ENCODE measurements around the gene CXCL16.
"Not testable (repeated sequence)": the region's sequence is repeated elsewhere in the genome, so short reads cannot be mapped to it uniquely, and the experiment has no call there.

The CXCL16 gene

DNA sequence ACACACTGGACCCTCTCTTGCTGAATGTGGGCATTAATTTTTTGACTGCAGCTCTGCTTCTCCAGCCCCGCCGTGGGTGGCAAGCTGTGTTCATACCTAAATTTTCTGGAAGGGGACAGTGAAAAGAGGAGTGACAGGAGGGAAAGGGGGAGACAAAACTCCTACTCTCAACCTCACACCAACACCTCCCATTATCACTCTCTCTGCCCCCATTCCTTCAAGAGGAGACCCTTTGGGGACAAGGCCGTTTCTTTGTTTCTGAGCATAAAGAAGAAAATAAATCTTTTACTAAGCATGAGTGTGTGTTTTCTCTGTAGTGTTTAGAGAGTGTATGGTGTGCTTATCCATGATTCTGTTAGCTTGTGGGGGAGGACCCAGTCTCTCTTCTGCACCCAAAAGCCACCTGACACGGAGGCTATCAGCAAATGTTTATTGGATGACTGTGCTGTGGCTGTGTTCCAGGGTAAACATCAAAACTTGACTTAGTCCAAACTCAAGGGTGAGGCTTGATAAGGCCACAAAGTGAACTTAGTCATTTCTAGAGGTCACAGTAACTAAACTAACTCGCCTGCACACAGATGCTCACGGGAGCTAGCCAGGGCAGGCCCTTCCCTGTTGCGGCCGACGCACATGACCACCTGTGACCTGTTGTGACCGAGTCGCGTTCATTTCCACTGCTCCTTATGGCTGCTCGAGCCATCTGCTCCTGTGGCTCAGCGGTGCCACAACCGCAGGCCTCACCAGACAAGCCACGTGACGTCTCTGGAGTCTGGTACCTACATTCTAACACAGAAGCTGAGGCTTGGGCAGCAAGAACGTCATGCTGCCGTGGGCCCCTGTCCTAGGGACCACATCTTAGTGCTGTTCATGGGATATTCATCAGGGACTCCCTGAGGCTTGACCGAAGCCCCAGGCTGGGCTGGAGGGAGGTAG lies 18.3 kb downstream of the CXCL16 start:
- DNase-seq (ENCODE audit: low read depth, low spot score) = no peak

DNA sequence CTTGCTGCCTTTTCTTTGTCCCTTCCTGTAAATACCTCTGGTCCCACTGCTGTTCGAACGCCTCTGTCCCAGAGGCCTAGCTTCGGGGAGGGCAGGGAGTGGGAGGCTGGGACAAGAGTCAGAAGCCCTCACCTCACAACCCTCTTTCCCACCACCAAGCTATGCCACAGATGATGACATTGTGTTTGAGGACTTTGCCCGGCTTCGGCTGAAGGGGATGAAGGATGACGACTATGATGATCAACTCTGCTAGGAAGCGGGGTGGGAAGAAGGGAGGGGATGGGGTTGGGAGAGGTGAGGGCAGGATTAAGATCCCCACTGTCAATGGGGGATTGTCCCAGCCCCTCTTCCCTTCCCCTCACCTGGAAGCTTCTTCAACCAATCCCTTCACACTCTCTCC lies 18.9 kb downstream of the CXCL16 start:
- no peak for DNase-seq (ENCODE audit: low read depth, low spot score)

DNA sequence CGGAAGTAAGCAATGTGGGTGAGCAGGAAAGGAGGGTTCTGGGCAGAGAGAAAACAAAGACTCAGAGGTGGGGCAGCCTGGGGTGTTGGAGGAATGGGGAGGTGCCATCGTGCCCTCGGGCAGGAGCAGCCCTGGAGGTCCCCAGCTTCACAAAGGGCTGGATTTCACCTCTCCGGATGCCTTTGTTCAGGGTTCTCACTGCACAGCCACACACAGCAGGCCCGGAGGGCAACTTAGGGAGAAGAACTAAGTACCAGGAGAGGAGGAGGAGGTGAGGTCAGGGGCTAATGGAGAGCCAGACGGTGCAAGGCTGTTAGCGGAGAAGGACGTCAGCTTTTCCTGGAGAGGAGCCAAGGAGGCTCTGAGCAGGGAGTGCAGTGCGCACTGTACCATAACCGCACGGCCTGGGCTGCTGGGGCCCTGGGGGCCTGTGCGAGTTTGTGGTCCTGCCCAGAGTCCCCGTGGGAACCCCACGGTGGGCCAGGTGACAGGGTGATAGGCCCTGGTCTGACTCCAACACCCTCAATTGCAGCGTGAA lies 20.0 kb downstream of the CXCL16 start:
- peak; percentile 76 for DNase-seq (ENCODE audit: low read depth, low spot score)

DNA sequence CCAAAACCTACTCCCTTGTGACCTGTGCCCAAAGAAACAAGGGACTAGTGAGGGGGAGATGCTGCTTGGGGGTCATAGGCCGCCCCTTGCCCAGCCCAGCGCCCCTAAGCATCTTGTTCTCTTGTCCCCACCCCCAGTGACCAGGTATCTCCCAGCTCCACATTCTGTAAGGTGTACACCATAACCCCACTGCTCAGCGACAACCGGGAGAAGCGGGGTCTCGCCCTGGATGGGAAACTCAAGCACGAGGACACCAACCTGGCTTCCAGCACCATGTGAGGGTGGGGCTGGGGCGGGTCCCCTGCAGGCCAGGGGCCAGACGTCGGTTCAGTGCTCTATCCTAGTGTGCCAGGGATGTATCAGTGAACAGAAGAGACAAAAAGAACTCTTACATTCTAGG lies 20.6 kb downstream of the CXCL16 start:
- no peak for DNase-seq (ENCODE audit: low read depth, low spot score)

DNA sequence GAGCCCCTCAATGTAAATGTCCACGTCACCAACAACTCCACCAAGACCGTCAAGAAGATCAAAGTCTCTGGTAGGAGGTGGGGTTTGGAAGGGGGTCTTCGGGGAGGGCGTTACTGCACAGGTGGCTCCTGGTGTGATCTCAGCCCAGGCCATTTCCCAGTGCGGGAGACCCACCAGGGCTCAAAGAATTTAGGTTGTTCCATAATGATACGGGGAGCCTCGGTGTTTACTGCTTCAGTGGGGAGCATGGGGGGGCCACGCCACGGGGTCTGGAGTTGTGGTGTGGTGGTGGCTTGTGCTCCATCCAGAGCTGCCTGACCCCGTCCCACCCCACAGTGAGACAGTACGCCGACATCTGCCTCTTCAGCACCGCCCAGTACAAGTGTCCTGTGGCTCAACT lies 21.5 kb downstream of the CXCL16 start:
- DNase-seq (ENCODE audit: low read depth, low spot score) = no peak

DNA sequence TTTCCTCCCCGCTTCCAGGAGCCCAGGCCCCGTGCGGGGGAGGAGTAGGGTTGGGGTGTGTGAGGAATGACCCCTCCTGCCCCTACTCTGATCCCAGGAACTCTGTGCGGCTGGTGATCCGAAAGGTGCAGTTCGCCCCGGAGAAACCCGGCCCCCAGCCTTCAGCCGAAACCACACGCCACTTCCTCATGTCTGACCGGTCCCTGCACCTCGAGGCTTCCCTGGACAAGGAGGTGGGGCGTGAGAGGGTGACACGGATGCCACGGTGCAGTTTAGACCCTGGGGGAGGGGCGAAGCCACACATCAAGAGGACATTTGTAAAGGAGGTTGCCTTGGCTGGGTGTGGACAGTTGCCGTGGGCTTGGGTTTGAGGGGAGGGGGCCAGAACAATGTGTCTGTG lies 21.9 kb downstream of the CXCL16 start:
- no peak for DNase-seq (ENCODE audit: low read depth, low spot score)

DNA sequence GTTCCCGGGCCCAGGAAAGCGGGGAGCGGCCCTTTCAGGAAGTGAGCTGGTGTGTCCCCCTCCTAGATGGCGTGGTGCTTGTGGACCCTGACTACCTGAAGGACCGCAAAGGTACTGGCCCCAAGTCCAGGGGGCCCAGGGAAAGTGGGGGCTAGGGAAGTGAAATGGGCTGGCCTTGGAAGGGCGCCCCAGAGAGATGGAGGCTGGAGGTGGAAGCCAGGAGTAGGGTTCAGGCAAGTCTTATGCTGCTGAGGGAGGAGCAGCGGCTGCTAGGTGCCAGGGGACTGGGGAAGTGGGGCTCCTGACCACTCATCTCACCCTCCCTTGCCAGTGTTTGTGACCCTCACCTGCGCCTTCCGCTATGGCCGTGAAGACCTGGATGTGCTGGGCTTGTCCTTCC lies 23.6 kb downstream of the CXCL16 start:
- DNase-seq (ENCODE audit: low read depth, low spot score) = no peak

DNA sequence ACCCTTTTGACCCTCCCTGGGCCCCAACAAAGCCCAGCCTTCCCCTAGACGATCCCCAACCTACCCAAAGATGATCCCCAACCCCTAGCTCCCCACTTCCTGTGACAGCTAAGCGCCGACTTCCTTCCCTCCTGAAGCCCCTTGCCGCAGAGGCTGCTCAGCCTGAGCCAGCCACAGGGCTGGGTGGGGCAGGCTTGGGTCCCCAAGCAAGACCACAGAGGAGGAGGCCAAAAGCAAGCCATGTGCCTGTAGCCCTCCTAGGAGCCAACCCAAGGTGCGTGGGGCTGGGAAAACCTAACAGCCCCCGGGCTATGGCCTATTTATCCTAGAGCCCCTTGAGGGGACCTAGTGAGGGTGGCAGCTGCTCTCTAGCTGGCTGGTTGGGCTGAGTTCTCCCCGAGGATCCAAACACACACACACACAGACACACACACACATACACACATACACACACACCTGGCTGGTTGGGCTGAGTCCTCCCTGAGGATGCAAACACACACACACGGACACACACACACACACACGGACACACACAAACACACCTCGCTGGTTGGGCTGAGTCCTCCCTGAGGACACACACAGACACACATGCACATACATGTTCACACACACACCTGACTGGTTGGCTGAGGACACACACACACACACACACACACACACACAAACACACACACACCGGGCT lies 24.5 kb downstream of the CXCL16 start:
- peak; percentile 79 for DNase-seq (ENCODE audit: low read depth, low spot score)

DNA sequence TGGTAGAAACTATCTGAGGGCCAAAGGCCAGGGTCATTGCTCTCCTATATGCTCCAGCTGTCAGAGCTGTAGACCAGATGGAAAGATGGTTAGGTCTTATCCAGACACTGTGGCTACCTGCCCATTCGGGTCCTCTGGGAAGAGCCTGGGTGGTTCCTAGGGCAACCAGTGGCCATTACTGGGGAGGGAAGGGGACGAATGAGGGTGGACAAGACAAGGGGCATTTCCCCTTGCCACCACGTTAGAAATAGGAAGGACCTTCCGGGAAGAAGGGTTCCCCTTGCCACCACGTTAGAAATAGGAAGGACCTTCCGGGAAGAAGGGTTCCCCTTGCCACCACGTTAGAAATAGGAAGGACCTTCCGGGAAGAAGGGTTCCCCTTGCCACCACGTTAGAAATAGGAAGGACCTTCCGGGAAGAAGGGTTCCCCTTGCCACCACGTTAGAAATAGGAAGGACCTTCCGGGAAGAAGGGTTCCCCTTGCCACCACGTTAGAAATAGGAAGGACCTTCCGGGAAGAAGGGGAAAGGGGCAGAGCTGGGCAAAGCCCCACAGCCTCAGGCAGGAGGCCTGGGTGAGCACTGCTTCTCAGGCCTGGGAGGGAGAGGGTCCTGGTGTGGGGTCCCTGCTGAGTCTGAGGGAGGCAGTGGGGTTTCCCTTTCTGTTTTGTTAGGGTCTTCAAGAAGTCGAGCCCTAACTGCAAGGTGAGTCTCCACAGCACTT lies 25.2 kb downstream of the CXCL16 start:
- not testable (repeated sequence) for DNase-seq (ENCODE audit: low read depth, low spot score)

DNA sequence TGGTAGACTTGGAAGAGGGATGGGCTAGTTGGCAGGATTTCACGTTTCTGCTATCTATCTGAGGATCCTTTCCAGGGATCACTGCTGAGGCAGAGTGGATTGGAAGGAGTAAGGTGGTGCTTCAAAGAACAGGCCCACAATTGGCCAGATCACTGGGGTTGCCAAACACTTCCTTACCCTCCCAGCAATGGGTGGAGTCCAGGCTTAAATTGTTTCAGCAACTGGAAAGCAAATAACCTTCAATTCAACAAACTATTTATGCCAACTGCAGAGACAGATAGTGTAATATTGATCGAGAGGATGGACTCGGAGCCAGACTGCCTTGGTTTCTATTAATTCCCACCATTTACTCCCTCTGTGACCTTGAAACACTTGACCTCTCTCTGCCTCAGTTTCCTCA lies 27.2 kb downstream of the CXCL16 start:
- DNase-seq (ENCODE audit: low read depth, low spot score) = no peak

DNA sequence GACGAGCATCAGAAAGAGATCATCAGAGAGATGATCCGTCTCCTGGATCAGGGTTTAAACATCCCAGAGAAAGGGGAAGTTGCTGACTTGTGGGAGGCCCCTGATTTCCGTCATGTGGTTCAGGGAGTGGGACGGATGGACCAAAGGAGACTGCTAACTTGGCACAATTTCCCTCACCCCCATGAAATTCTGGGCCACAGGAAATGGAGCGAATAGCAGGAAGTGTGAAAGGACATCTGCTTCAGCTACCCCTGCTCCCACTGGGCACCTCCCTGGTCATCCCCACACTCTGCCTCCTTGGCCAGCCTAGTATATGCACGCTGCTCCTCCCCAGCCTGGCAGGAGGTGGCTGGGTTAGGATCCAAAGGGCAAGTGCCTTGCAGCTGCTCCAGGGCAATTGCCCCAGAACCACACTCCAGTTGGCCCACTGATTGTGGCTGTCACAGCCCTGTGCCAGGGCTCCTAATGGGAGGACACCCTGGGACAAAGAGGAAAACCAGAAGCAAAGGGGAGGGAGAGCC lies 28.0 kb downstream of the CXCL16 start:
- no peak for DNase-seq (ENCODE audit: low read depth, low spot score)

DNA sequence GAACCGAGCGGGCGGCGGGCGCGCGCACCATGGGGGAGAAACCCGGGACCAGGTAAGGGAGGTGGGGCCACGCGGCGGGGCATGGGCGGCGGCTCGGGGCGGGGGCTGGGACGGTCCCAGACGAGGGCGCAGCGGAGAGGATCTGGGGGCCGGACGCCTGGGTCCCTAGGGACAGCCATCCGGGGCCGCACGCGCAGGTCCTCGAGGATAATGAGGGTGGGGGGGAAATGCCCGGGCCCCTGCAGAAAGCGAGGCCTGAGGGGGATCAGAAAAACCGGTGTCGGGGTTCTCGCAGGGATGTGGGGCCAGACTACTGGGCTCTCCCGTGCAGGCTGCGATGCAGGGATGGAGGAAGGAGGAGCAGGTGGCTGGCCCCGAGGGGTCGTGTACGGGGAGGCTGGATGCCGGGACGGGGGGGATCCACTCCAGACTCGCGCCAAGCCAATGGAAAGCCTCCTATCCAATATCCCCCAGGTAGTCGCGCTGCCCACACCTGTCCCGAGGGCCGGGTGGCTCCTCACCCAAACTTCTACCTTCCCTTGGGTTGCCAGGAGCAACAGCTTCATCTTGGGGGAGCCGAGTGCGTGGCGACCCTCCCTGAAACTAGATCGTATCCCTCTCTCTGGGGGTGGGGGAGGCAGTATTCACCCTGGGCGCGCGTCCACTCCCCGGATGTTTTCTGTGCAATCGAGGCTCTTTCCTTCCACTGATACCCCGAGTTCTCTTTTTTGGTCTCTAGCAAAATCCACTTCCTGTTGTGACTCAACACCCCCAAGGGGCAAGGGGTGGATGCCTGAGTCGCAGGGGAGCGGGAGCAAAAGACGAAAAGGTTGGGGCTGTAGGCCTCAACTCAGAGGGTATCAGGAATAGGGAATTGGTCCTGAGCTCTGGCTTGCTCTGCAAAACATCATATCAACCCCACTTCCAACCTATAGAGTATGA lies 28.8 kb downstream of the CXCL16 start:
- DNase-seq (ENCODE audit: low read depth, low spot score) = no peak

DNA sequence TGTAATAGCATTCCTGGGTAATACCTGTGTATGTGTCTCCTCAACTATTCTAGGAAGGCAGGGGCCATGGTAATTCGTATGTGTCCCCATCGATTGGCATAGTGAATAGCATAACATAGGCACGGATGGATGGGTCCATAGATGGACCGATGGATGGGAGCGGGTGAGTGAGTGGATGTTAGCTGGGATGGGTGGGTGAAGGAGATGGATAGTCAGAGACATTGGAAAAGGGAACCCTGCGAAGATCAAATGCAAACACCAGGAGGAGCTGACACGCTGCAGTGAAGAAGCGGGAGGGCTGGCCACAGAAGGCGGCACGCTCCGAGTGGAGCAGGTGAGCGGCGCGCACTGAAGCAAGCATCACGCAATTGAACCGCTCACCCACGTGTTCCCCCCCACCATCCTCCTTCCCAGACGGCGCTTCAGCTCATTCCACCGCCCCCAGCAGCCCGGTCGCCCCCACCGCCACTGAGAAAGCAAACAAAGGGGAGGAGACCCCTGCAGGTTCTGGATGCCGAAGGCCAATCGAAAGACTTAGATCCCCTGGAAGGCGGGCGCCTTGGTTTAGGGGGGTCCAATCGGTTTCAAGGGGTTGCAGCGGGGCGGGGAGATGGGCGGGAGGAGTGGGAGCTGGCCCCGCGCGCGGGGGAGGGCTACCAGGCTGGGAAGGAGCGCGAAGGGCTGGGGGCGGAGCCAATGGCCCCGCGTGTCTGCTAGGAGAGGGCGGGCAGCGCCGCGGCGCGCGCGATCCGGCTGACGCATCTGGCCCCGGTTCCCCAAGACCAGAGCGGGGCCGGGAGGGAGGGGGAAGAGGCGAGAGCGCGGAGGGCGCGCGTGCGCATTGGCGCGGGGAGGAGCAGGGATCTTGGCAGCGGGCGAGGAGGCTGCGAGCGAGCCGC lies 29.7 kb downstream of the CXCL16 start, which contains the start of gene ARRB2:
Gene ARRB2, plus strand, starts transcription at position 839 of the 899 bp plus-strand sequence. CDS start 90 bp downstream, outside the sequence.
- peak; percentile 95 for DNase-seq (ENCODE audit: low read depth, low spot score)

DNA sequence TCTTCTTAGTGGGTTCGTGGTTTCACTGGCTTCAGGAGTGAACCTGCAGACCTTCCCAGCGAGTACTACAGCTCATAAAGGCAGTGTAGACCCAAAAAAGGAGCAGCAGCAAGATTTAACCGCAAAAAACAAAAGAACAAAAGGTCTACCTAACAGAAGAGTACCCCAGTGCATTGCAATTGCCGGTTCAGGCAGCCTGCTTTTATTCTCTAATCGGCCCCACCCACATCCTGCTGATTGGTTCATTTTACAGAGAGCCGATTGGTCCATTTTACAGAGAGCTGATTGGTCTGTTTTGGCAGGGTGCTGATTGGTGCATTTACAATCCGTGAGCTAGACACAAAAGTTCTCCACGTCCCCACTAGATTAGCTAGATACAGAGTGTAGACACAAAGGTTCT lies 31.3 kb downstream of the CXCL16 start:
- DNase-seq (ENCODE audit: low read depth, low spot score) = peak; percentile 57

DNA sequence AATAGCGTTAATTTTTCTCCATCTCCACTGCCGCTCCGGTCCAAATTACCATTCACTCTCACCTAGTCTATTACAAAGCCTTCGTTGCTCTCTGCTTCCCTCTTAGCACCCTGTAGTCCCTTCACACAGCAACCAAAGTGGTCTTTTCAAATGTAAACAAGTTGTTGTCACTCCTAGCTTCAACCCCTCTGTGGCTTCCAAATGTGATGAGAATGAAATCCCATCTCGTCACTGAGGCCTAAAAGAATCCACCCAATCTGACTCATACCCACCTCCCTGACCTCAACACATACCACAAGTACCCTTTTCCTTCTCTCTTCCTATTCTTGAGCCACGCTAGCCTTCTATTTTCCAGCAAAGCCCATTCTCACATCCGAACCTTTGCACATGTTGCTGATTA lies 33.6 kb downstream of the CXCL16 start:
- DNase-seq (ENCODE audit: low read depth, low spot score) = peak; percentile 41

DNA sequence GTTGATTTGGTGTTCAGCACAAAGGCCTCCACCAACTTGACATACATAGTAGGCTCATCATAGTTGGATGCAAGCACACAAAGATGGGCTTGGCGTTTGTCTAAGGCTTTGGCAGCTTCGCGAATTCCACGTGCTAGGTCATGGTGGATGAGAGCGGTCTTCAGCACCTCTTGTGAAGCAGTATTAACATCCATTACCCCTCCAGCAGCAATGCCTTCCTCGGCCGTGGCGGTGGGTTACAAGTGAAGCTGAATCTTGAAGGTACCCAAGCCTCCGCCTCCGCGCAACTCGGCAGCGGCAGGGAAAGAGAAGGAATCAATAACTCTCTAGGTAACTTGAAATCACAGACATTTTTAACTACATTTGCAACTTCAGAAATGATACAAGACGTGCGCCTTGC lies 34.7 kb downstream of the CXCL16 start:
- DNase-seq (ENCODE audit: low read depth, low spot score) = no peak

DNA sequence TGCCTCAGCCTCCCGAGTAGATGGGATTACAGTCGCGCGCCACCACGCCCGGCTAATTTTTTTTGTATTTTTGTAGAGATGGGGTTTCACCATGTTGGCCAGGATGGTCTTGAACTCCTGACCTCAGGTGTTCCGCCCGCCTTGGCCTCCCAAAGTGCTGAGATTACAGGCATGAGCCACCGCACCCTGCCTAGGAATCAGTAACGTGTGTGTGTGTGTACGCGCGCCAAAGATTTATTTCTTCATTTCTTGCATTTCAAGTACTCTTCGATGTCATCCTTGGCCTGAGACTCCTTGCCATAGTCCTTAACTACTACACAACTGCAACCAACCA lies 35.2 kb downstream of the CXCL16 start:
- DNase-seq (ENCODE audit: low read depth, low spot score) = not testable (repeated sequence)

DNA sequence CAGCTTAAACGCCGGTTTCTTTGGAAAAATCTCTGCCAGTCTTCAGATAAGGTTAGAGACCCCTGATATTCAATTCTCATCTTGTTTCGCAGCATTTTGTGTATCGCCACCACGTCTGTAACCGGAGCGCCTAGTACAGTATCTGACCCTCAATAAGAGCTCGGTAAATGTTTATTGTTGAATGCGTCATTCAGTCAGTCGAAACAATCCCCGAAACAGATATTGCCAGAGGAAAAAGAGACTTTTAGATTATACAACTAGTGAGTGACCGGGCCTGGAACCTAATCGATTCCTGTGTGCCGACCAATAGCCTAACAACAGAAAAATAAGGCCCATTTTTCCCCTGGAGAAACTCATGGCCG lies 36.4 kb downstream of the CXCL16 start:
- DNase-seq (ENCODE audit: low read depth, low spot score) = no peak

DNA sequence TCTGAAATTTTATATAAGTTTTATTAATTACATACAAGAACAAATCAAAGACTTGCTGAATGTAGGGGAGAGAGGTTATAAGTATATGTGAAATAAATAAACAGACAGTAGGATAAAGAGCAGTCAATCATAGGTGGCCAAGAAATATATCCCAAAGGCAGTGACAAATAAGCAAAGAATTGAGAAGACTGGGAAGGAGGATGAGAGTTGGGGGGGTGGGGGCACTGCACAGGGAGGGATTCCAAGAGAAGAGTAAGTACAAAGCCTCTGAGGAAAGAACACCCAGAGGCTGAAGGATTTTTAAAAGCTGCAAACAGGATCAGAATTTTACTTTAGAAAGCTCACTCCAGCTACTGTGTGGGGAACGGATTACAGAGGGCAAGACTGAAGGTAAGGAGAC lies 38.6 kb downstream of the CXCL16 start:
- DNase-seq (ENCODE audit: low read depth, low spot score) = no peak
